ENCODE results near the gene NCKAP5. TPM values are rescaled to one million over a fixed set of nuclear protein-coding genes. Genes with fewer than 3 reads are reported as not detected.

Gene NCKAP5
- total RNA-seq, 1 experiment from 2014 or later, result not detected

DNA sequence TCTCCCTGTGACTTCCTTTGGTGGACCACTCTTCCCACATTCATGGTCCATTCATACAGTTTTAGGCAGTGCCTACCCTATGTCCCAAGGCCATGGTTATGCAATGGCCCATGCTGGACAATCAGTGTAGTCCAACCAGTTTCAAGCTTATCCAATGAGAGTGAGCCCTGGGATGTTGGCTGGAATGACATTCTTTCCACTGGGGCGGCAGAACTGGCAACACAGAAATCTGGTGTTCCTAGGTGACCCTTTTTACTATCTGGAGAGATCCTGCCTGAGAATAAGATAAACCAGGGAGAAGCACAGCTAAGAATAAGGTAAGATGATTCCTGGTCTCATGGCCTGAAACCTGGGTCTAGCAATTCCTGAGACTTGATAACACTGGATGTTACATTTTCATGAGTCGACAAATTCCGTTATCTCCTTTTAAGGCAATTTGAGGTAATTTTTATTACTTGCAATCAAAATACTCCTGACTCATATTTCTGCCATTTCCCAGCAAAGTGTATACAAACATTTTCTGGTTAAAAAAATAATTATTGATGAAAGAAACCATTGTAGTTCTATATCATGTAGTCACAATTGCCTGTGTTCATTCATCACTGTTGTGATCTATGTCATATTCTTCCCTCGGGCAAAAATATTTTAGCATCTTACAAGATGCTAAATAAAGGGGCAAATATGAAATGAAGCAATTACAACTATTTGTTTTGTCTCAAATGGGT, 626.8 kb downstream of the NCKAP5 start:
- Histone ChIP-seq H3K79me2 (ENCODE audit: low read depth) (no peaks in the 10 kb centered on the region), H3K9me2 (ENCODE audit: insufficient read depth) (no peaks in the 10 kb centered on the region), H3K4me2 (no peak overlapping the region), H3F3A (ENCODE audit: insufficient read depth, low read depth) (no peaks in the 10 kb centered on the region), H2AFZ (no peak overlapping the region), H3K27ac (no peak overlapping the region), H4K20me1 (ENCODE audit: insufficient read depth) (no peaks in the 10 kb centered on the region), H3K27me3 (ENCODE audit: insufficient read depth, low read depth) (no peaks in the 10 kb centered on the region), H3K9me3 (ENCODE audit: insufficient read depth, low read depth) (no peaks in the 10 kb centered on the region), H3K36me3 (ENCODE audit: low read depth) (no peaks in the 10 kb centered on the region), H3K4me1 (replicated peaks; ENCODE audit: insufficient read depth) (no peaks in the 10 kb centered on the region), H3K4me3 (no peak overlapping the region)
- CTCF ChIA-PET, result no interaction called here
- TF ChIP-seq, protein P1, sequence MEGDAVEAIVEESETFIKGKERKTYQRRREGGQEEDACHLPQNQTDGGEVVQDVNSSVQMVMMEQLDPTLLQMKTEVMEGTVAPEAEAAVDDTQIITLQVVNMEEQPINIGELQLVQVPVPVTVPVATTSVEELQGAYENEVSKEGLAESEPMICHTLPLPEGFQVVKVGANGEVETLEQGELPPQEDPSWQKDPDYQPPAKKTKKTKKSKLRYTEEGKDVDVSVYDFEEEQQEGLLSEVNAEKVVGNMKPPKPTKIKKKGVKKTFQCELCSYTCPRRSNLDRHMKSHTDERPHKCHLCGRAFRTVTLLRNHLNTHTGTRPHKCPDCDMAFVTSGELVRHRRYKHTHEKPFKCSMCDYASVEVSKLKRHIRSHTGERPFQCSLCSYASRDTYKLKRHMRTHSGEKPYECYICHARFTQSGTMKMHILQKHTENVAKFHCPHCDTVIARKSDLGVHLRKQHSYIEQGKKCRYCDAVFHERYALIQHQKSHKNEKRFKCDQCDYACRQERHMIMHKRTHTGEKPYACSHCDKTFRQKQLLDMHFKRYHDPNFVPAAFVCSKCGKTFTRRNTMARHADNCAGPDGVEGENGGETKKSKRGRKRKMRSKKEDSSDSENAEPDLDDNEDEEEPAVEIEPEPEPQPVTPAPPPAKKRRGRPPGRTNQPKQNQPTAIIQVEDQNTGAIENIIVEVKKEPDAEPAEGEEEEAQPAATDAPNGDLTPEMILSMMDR (conservative IDR thresholded peaks at IDR 0.05), result no peak
- BruUV-seq (replicated peaks), result no TSS peak
- intact Hi-C loops (cut with micrococcal nuclease; ENCODE audit: unreplicated experiment), result no loop called here
- no peak for DNase-seq
- POLR2A ChIA-PET (ENCODE audit: unreplicated experiment), result no interaction called here

DNA sequence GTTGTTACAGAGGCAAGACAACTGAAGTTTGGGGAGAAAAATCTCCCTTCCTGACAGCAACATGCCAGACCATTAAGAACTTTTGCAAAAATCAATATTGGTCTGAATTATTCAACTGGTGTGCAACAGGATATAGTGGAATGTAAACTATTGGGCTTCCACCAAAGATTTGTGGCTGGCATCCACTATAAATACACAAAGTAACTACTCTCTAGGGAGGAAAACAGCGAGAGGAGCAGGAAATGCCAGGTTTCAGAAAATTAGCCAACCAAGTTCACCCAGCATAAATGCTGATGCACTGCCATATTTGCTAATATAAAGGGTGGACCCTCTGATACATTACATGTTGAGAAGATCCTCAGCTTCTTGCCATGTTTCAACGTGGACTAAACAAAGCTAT, 630.6 kb downstream of the NCKAP5 start:
- Histone ChIP-seq H4K20me1 (ENCODE audit: insufficient read depth) (no peaks in the 10 kb centered on the region), H3K4me3 (no peak overlapping the region), H3K27ac (no peak overlapping the region), H3K4me1 (replicated peaks; ENCODE audit: insufficient read depth) (no peaks in the 10 kb centered on the region), H3K4me2 (no peak overlapping the region), H3K27me3 (ENCODE audit: insufficient read depth, low read depth) (no peaks in the 10 kb centered on the region), H3K79me2 (ENCODE audit: low read depth) (no peaks in the 10 kb centered on the region), H2AFZ (no peak overlapping the region), H3K36me3 (ENCODE audit: low read depth) (no peaks in the 10 kb centered on the region), H3K9me2 (ENCODE audit: insufficient read depth) (no peaks in the 10 kb centered on the region), H3F3A (ENCODE audit: insufficient read depth, low read depth) (no peaks in the 10 kb centered on the region), H3K9me3 (ENCODE audit: insufficient read depth, low read depth) (no peaks in the 10 kb centered on the region)
- BruUV-seq (replicated peaks), result no TSS peak
- TF ChIP-seq EZH2 (IDR thresholded peaks at IDR 0.05; ENCODE audit: low read depth), result no peak
- TF ChIP-seq, protein P1 (conservative IDR thresholded peaks at IDR 0.05), result no peak
- intact Hi-C loops (cut with micrococcal nuclease; ENCODE audit: unreplicated experiment), result no loop called here
- ChIA-PET CTCF (no interaction called here), POLR2A (ENCODE audit: unreplicated experiment) (no interaction called here)
- DNase-seq, result no peak

DNA sequence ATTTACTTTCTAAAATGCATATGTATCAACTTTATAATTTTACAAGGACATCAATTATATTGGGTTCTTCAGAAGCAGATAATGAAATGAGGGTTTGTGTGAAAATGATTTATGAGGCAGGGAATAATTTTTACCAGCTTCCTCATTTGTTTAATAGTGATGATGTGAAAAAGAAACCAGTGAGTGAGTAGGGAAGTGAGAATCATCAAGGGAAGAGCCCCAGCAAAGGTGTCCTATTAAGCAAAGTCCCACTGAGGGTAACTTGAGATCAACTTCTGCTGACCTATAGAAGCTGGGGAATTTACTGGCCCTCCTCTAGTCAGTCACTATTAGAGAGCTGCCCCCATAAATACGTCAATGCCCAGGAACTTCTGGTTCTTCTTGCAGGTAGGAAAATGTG, 631.5 kb downstream of the NCKAP5 start:
- intact Hi-C loops (cut with micrococcal nuclease; ENCODE audit: unreplicated experiment), result no loop called here
- no peaks in the 10 kb centered on the region for H3K9me2 ChIP-seq (ENCODE audit: insufficient read depth)
- BruUV-seq (replicated peaks), result no TSS peak
- H3K79me2 ChIP-seq (ENCODE audit: low read depth), result no peaks in the 10 kb centered on the region
- ChIA-PET CTCF (no interaction called here), POLR2A (ENCODE audit: unreplicated experiment) (no interaction called here)
- TF ChIP-seq, protein P1 (conservative IDR thresholded peaks at IDR 0.05), result no peak
- TF ChIP-seq EZH2 (IDR thresholded peaks at IDR 0.05; ENCODE audit: low read depth), result no peak
- H2AFZ ChIP-seq, result no peak overlapping the region
- no peaks in the 10 kb centered on the region for H3K9me3 ChIP-seq (ENCODE audit: insufficient read depth, low read depth)
- H3F3A ChIP-seq (ENCODE audit: insufficient read depth, low read depth), result no peaks in the 10 kb centered on the region
- H3K27ac ChIP-seq, result no peak overlapping the region
- H3K36me3 ChIP-seq (ENCODE audit: low read depth), result no peaks in the 10 kb centered on the region
- H3K4me2 ChIP-seq, result no peak overlapping the region
- no peaks in the 10 kb centered on the region for H3K4me1 ChIP-seq (replicated peaks; ENCODE audit: insufficient read depth)
- no peaks in the 10 kb centered on the region for H3K27me3 ChIP-seq (ENCODE audit: insufficient read depth, low read depth)
- DNase-seq, result no peak
- H4K20me1 ChIP-seq (ENCODE audit: insufficient read depth), result no peaks in the 10 kb centered on the region
- no peak overlapping the region for H3K4me3 ChIP-seq
